Measurements from ENCODE around the gene BRPF1. TPM values are rescaled to one million over a fixed set of nuclear protein-coding genes. Genes with fewer than 3 reads are reported as not detected.

BRPF1 gene
- total RNA-seq, 1 donor = 14.5 TPM

DNA sequence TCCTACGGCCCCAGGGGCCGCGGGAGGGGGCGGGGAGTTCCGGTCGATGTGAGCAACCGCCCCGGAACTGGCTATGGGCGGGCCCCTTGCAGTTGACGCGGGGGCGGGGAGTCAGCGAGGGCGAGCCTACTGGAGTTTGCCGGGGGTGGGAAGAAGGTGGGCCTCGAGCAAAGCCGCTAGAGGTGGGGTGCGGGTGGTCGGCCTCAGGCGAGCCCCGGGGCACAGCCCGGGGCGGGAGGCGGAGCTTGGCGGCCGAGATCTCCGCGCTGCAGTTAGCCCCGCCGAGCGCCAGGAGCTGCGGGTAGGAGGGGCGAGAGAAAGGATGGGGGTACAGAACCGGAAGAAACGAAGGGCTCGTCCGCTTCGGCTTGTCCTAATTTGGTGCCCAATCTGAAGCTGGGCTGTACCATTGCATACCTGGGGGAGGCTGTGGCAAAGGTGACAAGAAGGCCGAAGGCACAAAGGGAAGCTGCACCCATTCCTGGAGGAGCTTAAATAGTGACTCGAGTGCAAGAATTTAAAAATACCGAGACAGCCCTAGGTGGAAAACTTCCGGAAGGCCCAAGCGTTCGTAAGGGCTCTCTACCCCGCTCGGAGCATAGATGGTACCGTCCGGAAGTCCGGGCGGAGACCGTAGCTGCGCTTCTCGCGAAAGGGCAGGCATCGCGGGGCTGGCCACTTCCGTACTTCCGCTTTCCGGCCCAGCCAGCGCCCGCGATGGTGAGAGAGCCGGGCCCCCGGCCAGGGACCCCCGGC is 61.0 kb downstream of the BRPF1 start, which contains the start of the genes ARPC4 and TADA3:
Gene ARPC4, plus strand, starts transcription at position 678 of the 756 bp plus-strand sequence. Its CDS starts 40 bp downstream, at position 718.
Gene TADA3, minus strand, starts transcription at position 69 of the 756 bp plus-strand sequence. CDS start 1,007 bp downstream, outside the sequence.
- no peaks in the 10 kb centered on the region for H3K27me3 ChIP-seq (ENCODE audit: insufficient read depth, low read length)
- H3K27ac ChIP-seq (ENCODE audit: low read depth, low read length) = peak within 1 kb of the TSS; percentile 93
- TF ChIP-seq, protein P1, sequence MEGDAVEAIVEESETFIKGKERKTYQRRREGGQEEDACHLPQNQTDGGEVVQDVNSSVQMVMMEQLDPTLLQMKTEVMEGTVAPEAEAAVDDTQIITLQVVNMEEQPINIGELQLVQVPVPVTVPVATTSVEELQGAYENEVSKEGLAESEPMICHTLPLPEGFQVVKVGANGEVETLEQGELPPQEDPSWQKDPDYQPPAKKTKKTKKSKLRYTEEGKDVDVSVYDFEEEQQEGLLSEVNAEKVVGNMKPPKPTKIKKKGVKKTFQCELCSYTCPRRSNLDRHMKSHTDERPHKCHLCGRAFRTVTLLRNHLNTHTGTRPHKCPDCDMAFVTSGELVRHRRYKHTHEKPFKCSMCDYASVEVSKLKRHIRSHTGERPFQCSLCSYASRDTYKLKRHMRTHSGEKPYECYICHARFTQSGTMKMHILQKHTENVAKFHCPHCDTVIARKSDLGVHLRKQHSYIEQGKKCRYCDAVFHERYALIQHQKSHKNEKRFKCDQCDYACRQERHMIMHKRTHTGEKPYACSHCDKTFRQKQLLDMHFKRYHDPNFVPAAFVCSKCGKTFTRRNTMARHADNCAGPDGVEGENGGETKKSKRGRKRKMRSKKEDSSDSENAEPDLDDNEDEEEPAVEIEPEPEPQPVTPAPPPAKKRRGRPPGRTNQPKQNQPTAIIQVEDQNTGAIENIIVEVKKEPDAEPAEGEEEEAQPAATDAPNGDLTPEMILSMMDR (IDR thresholded peaks at IDR 0.05; ENCODE audit: extremely low read depth, low read depth, low read length) = no peak
- DNase-seq (ENCODE audit: insufficient read length, low spot score, missing footprints) = peak; percentile 98
- H3K9me3 ChIP-seq (ENCODE audit: low read depth, low read length) = no peaks in the 10 kb centered on the region
- H3K36me3 ChIP-seq (ENCODE audit: insufficient read depth, low read length) = peaks cover 30% of the 10 kb centered on the region
- H3K4me2 ChIP-seq (ENCODE audit: insufficient read depth, low read length) = peak within 1 kb of the TSS; percentile 99
- peaks cover 12% of the 10 kb centered on the region for H3K4me1 ChIP-seq (ENCODE audit: insufficient read depth, low read length)
- peak within 1 kb of the TSS; percentile 78 for H2AFZ ChIP-seq (ENCODE audit: low read length)
- peaks cover 57% of the 10 kb centered on the region for H3K79me2 ChIP-seq (ENCODE audit: insufficient read depth, low read length)
- peaks cover 20% of the 10 kb centered on the region for H4K20me1 ChIP-seq (ENCODE audit: insufficient read depth, low read length)
- H3K4me3 ChIP-seq (ENCODE audit: insufficient read depth, low read length) = peak within 1 kb of the TSS; percentile 91

DNA sequence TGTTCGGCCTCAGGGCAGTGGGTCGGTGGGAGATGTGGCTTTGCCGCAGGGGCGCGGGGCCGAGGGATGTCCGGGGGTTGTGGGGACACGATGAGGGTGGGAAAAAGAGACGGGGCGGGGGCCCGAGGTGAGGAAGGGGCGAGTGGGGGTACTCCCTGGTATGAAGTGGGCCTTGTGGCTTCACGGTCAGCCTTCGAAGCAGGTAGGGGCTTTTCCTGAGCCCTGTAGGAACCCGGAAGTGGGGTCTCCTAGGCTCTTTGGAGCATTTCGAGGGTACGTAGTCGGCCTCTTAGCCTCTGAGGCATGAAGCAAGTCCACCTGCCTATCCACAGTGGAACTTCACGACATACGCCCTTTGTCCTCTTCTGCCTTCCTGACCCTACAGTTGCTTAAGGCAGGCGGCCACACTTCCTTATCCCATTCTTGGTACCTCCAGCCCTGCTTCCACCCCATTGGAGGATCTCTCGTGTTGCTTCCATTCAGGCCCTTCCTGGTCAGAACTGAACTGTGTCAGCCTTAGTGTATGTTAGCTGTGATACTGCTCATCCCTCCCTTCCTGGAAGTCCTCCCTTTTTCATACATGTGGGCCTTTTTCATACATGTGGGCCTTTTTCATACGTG is 61.7 kb downstream of the BRPF1 start:
- H4K20me1 ChIP-seq (ENCODE audit: insufficient read depth, low read length) = peaks cover 26% of the 10 kb centered on the region
- peak overlapping the region; percentile 91 for H3K4me3 ChIP-seq (ENCODE audit: insufficient read depth, low read length)
- H3K4me1 ChIP-seq (ENCODE audit: insufficient read depth, low read length) = peaks cover 12% of the 10 kb centered on the region
- H3K27me3 ChIP-seq (ENCODE audit: insufficient read depth, low read length) = no peaks in the 10 kb centered on the region
- no peaks in the 10 kb centered on the region for H3K9me3 ChIP-seq (ENCODE audit: low read depth, low read length)
- peaks cover 34% of the 10 kb centered on the region for H3K36me3 ChIP-seq (ENCODE audit: insufficient read depth, low read length)
- DNase-seq (ENCODE audit: insufficient read length, low spot score, missing footprints) = peak; percentile 89
- TF ChIP-seq, protein P1 (IDR thresholded peaks at IDR 0.05; ENCODE audit: extremely low read depth, low read depth, low read length) = no peak
- peak overlapping the region; percentile 78 for H2AFZ ChIP-seq (ENCODE audit: low read length)
- peak overlapping the region; percentile 99 for H3K4me2 ChIP-seq (ENCODE audit: insufficient read depth, low read length)
- H3K27ac ChIP-seq (ENCODE audit: low read depth, low read length) = peak overlapping the region; percentile 93
- peaks cover 63% of the 10 kb centered on the region for H3K79me2 ChIP-seq (ENCODE audit: insufficient read depth, low read length)

DNA sequence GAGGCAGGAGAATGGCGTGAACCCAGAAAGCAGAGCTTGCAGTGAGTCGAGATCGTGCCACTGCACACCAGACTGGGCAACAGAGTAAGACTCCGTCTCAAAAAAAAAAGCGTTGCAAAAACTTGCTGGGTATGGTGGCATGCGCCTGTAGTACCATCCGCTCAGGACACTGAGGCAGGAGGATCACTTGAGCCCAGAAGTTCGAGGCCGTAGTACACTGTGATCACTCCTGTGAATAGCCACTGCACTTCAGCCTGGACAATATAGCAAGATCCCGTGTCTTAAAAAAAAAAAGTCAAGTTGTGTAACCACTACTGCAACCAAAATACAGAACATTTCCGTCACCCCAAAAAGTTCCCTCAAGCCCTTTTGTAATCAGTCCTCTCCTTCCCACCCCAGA is 62.9 kb downstream of the BRPF1 start:
- TF ChIP-seq, protein P1 (IDR thresholded peaks at IDR 0.05; ENCODE audit: extremely low read depth, low read depth, low read length) = no peak
- no peaks in the 10 kb centered on the region for H3K9me3 ChIP-seq (ENCODE audit: low read depth, low read length)
- no peak overlapping the region for H2AFZ ChIP-seq (ENCODE audit: low read length)
- H3K79me2 ChIP-seq (ENCODE audit: insufficient read depth, low read length) = peaks cover 69% of the 10 kb centered on the region
- H3K4me3 ChIP-seq (ENCODE audit: insufficient read depth, low read length) = no peak overlapping the region
- H3K27me3 ChIP-seq (ENCODE audit: insufficient read depth, low read length) = no peaks in the 10 kb centered on the region
- H3K4me1 ChIP-seq (ENCODE audit: insufficient read depth, low read length) = peaks cover 12% of the 10 kb centered on the region
- peaks cover 41% of the 10 kb centered on the region for H3K36me3 ChIP-seq (ENCODE audit: insufficient read depth, low read length)
- H3K27ac ChIP-seq (ENCODE audit: low read depth, low read length) = no peak overlapping the region
- H3K4me2 ChIP-seq (ENCODE audit: insufficient read depth, low read length) = no peak overlapping the region
- no peak for DNase-seq (ENCODE audit: insufficient read length, low spot score, missing footprints)
- H4K20me1 ChIP-seq (ENCODE audit: insufficient read depth, low read length) = peaks cover 31% of the 10 kb centered on the region

DNA sequence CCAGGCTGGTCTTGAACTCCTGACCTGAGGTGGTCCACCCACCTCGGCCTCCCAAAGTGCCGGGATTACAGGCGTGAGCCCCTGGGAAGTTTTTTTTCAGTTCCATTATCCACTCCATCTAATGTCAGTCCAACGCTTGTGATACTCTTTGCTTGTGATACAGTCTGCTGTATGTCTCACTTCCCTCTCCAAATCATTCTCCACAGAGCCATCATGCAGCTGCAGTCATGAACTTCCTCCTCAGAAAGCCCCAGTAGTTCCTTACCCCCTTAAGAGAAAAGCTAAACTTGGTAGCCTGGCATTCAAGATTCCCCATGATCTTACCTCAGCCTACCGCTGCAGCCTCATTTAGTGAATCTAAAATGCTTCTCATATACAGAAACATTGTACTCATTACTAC is 63.7 kb downstream of the BRPF1 start:
- Histone ChIP-seq H3K27me3 (ENCODE audit: insufficient read depth, low read length) (no peaks in the 10 kb centered on the region), H3K4me1 (ENCODE audit: insufficient read depth, low read length) (peaks cover 12% of the 10 kb centered on the region), H2AFZ (ENCODE audit: low read length) (no peak overlapping the region), H3K9me3 (ENCODE audit: low read depth, low read length) (no peaks in the 10 kb centered on the region), H3K4me3 (ENCODE audit: insufficient read depth, low read length) (no peak overlapping the region), H4K20me1 (ENCODE audit: insufficient read depth, low read length) (peaks cover 31% of the 10 kb centered on the region), H3K79me2 (ENCODE audit: insufficient read depth, low read length) (peaks cover 76% of the 10 kb centered on the region), H3K36me3 (ENCODE audit: insufficient read depth, low read length) (peaks cover 41% of the 10 kb centered on the region), H3K27ac (ENCODE audit: low read depth, low read length) (no peak overlapping the region), H3K4me2 (ENCODE audit: insufficient read depth, low read length) (no peak overlapping the region)
- DNase-seq (ENCODE audit: insufficient read length, low spot score, missing footprints) = peak; percentile 8
- TF ChIP-seq, protein P1 (IDR thresholded peaks at IDR 0.05; ENCODE audit: extremely low read depth, low read depth, low read length) = no peak
